Keratinocyte (primary cell): ENCODE measurements around the gene DIP2C.

Source experiments
- CTCF ChIP-seq, 3 experiments: IDR thresholded peaks in 1 of 3; conservative IDR thresholded peaks in 1 of 3; optimal IDR thresholded peaks in 1 of 3; 2 replicates in 2 of 3; 3 replicates in 1 of 3; pipeline versions ENCODE3 to v1.5.1; 2011; ENCODE audit warnings: low read length in 3 of 3, mild to moderate bottlenecking in 3 of 3, moderate library complexity in 2 of 3, control low read depth in 1 of 3, inconsistent platforms in 1 of 3; ENCODE audit not compliant: insufficient read depth in 2 of 3; ENCODE audit errors: extremely low read depth in 1 of 3
- EZH2 ChIP-seq: IDR thresholded peaks from one replicate; pipeline ENCODE4 v1.6.1; 2012; ENCODE audit warnings: inconsistent platforms, mild to moderate bottlenecking, low read length, moderate library complexity

DNA sequence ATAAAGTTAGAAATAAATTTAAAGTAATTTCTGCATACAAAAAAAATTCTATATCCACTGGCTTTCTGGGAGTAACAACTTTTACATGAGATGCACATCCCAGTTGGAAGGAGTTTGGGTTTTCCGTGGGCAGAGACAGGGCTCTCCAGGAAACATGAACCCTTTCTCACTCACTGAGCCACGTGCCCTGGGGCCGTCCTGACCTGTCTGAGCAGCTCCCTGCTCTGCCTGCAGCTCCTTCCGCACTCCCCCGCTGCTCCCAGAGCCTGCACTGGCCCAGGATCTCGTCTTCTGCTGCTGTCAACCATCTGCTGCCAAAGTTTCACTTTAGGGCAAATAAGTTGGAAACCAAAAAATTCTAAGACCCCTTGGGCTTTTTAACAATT is 169.1 kb downstream of the DIP2C start:
- no peak for TF ChIP-seq CTCF (optimal IDR thresholded peaks at IDR 0.05 in 1 of 3, IDR thresholded peaks at IDR 0.05 in 1 of 3, conservative IDR thresholded peaks at IDR 0.05 in 1 of 3; ENCODE audit: extremely low read depth in 1 of 3, insufficient read depth in 2 of 3, low read length in 3 of 3)
- TF ChIP-seq EZH2: no peak
